ENCODE results near the gene SDR9C7.
"Not testable (repeated sequence)": the region's sequence is repeated elsewhere in the genome, so short reads cannot be mapped to it uniquely, and the experiment has no call there.

Gene SDR9C7

GRCh38 chr12:56933826-56934625, at the start of gene SDR9C7:
Gene SDR9C7, minus strand, starts transcription at chr12:56934408. Its CDS starts 147 bp downstream, at chr12:56934261.
- no peak for TF ChIP-seq POLR2A (IDR thresholded peaks at IDR 0.05; ENCODE audit: low read length)
- no peak for DNase-seq

DNA sequence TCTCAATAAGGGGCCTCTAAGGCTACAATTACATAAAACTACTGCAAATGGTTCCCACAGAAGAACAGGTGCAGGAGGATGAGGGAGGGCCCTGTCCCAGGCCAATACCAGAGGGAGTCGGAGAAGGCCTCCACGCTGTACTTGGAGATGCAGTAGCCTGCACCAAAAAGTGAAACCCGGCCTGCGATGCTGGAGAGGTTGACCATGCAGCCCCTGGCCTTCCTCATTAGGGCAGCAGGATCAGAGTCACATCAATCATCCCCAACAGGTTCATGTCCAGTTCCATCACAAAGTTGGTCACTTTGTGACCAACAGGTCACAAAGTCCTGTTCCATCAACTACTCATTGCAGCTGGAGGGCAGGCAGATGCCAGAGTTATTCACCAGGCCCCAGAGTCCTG, 49.2 kb upstream of the SDR9C7 start:
- DNase-seq: no peak
- TF ChIP-seq POLR2A (IDR thresholded peaks at IDR 0.05; ENCODE audit: low read length) (no peak), GATA1 (IDR thresholded peaks at IDR 0.05; ENCODE audit: low read depth, low read length) (no peak)

DNA sequence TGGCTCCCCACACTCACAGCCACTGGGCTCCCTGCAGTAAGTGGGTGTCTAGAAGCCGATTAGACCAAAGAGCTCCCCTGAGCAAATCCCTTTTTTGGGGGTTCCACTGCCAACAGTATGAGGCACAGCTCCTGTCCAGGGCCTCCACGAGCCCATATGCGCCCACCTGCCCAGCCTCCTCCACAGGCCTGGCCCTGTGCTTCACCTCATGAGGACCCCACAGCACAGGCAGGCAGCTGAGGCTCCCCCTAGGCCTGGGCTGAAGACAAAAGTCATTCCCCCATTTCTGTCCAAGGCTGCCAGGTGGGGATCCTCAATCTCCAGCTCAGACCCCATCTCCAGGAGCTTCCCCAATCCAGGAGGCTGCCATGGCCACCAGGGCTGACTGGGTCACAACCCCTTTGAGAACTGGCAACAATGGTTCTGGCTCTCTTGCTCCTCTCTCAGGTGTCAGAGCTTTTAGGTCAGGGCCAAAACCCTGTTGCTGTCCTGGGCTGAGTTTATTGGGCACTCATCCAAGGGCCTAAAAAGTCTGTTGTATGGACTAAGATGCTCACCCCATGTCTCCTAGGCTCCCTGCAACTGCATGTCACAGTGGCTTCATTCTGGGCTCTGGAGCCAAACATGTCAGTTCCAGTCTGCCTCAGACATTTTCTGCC, 48.5 kb upstream of the SDR9C7 start:
- not testable (repeated sequence) for DNase-seq

DNA sequence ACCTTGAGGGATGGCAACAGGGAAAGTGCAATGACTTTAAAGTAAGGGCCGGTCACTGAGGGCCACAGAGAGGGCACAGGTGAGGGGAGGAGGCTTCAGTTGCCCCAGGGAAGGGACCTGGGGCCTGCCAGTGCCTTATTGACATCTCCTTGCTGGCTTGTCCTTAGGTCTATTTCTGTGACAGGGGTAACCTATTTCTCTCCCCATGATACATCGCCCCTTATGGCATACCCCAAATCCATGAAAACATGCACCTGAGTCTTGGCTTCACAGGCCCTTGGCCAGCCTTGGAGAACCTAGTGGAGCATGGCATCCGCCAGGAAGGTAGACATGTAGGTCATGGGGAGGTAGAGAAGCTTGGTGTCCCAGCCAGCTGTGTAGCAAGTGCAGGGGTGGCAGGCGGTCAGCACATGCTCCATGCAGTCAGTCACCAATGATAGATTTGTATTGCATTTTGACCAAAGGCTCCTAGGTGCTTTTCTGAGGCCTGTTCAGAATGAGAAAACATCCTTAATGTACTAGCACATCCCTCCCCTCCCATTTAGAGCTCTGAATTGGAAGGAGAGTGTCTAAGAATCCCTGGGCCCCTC, 46.8 kb upstream of the SDR9C7 start:
- TF ChIP-seq POLR2A (IDR thresholded peaks at IDR 0.05; ENCODE audit: low read length): no peak
- TF ChIP-seq GATA1 (IDR thresholded peaks at IDR 0.05; ENCODE audit: low read depth, low read length): no peak
- no peak for DNase-seq

- no peak for TF ChIP-seq GATA1 (IDR thresholded peaks at IDR 0.05; ENCODE audit: low read depth, low read length)
- no peak for TF ChIP-seq POLR2A (IDR thresholded peaks at IDR 0.05; ENCODE audit: low read length)
Observed at GRCh38 chr12:56980268-56980667, 46.1 kb upstream of the SDR9C7 start.

DNA sequence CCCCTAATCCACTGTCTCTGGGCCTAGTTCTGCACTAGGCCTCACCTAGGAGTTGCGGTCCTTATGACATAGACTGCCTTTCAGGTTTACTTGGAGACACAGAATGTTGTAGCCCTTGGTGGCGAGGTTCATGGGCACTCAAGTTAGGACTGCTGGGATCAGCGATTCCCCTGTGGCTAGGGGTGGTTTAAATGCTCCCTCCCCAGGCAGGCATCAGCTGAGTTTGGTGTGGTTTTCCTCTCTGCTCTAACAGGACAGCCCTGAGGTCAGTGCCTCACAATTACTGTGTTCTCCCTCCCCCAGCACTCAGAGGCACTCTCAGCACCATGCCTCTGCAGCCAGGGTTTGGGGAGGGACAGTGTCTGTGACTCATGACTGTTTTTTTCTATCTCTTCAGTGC, 45.4 kb upstream of the SDR9C7 start:
- TF ChIP-seq POLR2A (IDR thresholded peaks at IDR 0.05; ENCODE audit: low read length): no peak
- DNase-seq: no peak

More at GRCh38 chr12:56980268-56980667, 46.1 kb upstream of the SDR9C7 start:
- DNase-seq: no peak

GRCh38 chr12:56978397-56979138, 44.4 kb upstream of the SDR9C7 start:
- no peak for DNase-seq
- TF ChIP-seq GATA1 (IDR thresholded peaks at IDR 0.05; ENCODE audit: low read depth, low read length) (no peak), POLR2A (IDR thresholded peaks at IDR 0.05; ENCODE audit: low read length) (no peak)

DNA sequence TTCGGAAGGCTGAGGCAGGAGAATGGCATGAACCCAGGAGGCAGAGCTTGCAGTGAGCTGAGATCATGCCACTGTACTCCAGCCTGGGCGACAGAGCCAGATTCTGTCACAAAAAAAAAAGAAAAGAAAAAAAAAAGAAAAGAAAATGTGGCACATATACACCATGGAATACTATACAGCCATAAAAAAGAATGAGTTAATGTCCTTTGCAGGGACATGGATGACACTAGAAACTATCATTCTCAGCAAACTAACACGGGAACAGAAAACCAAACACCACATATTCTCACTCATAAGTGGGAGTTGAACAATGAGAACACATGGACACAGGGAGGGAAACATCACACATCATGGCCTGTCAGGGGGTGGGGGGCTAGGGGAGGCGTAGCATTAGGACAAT, 43.2 kb upstream of the SDR9C7 start:
- not testable (repeated sequence) for DNase-seq

DNA sequence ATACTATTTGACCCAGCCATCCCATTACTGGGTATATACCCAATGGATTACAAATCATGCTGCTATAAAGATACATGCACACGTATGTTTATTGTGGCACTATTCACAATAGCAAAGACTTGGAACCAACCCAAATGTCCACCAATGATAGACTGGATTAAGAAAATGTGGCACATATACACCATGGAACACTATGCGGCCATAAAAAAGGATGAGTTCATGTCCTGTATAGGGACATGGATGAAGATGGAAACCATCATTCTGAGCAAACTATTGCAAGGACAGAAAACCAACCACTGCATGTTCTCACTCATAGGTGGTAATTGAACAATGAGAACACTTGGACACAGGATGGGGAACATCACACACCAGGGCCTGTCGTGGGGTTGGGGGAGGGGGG, 40.0 kb upstream of the SDR9C7 start:
- DNase-seq: not testable (repeated sequence)

GRCh38 chr12:56968910-56969309, 34.7 kb upstream of the SDR9C7 start:
- DNase-seq: not testable (repeated sequence)

DNA sequence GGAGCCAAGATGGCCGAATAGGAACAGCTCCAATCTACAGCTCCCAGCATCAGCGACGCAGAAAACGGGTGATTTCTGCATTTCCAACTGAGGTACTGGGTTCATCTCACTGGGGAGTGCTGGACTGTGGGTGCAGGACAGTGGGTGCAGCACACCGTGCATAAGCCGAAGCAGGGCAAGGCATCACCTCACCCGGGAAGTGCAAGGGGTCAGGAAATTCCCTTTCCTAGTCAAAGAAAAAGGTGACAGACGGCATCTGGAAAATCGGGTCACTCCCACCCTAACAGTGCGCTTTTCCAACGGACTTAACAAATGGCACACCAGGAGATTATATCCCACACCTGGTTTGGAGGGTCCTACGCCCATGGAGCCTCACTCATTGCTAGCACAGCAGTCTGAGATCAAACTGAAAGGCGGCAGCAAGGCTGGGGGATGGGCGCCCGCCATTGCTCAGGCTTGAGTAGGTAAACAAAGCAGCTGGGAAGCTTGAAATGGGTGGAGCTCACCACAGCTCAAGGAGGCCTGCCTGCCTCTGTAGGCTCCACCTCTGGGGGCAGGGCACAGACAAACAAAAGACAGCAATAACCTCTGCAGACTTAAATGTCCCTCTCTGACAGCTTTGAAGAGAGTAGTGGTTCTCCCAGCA, 31.9 kb upstream of the SDR9C7 start:
- not testable (repeated sequence) for DNase-seq

- DNase-seq: not testable (repeated sequence)
Observed at GRCh38 chr12:56965124-56965523, 30.9 kb upstream of the SDR9C7 start.

- DNase-seq: not testable (repeated sequence)
Observed at GRCh38 chr12:56963557-56963956, 29.3 kb upstream of the SDR9C7 start.

GRCh38 chr12:56962247-56962646, 28.0 kb upstream of the SDR9C7 start:
- not testable (repeated sequence) for DNase-seq

DNA sequence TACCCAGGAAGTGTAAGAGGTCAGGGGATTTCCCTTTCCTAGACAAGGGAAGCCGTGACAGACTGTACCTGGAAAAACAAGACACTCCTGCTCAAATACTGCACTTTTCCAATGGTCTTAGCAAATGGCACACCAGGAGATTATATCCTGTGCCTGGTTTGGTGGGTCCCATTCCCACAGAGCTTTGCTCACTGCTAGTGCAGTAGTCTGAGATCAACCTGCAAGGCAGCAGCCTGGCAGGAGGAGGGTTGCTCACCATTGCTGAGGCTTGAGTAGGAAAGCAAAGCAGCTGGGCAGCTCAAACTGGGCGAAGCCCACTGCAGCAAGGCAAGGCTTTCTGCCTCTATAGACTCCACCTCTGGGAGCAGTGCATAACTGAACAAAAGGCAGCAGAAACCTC, 24.2 kb upstream of the SDR9C7 start:
- TF ChIP-seq GATA1 (IDR thresholded peaks at IDR 0.05; ENCODE audit: low read depth, low read length) (no peak), POLR2A (IDR thresholded peaks at IDR 0.05; ENCODE audit: low read length) (no peak)

More for the DNA sequence above, 24.2 kb upstream of the SDR9C7 start:
- DNase-seq: no peak
